CD4-positive, alpha-beta T cell treated with Interleukin-21 for 1 hour (primary cell): ENCODE data around the gene TANGO2.
A peak's percentile ranks its signal among the peaks of the same experiment; 100 is the strongest.

Experiments
- DNase-seq: peaks from one replicate; pipeline ENCODE4 v3.0.0-alpha.2; 2020

The TANGO2 gene

GRCh38 chr22:20028855-20029549 is 8.1 kb downstream of the TANGO2 start:
- DNase-seq, result no peak

- no peak for DNase-seq
Measured at GRCh38 chr22:20029550-20030225, 8.8 kb downstream of the TANGO2 start.

- DNase-seq, result peak; percentile 64
Measured at GRCh38 chr22:20031732-20032406, 11.0 kb downstream of the TANGO2 start.

GRCh38 chr22:20032407-20032991 is 11.6 kb downstream of the TANGO2 start:
- no peak for DNase-seq

GRCh38 chr22:20033045-20033706 is 12.3 kb downstream of the TANGO2 start:
- no peak for DNase-seq

- no peak for DNase-seq
Measured at GRCh38 chr22:20034143-20034542, 13.2 kb downstream of the TANGO2 start.

GRCh38 chr22:20035375-20036083 is 14.6 kb downstream of the TANGO2 start:
- DNase-seq, result no peak

- DNase-seq, result no peak
Measured at GRCh38 chr22:20036084-20036482, 15.2 kb downstream of the TANGO2 start.

- DNase-seq, result no peak
Measured at GRCh38 chr22:20036535-20037392, 15.9 kb downstream of the TANGO2 start.

- no peak for DNase-seq
Measured at GRCh38 chr22:20037419-20037818, 16.5 kb downstream of the TANGO2 start.

GRCh38 chr22:20038574-20038973 is 17.7 kb downstream of the TANGO2 start:
- no peak for DNase-seq

GRCh38 chr22:20039683-20040325 is 18.9 kb downstream of the TANGO2 start:
- no peak for DNase-seq

- no peak for DNase-seq
Measured at GRCh38 chr22:20040327-20041200, 19.7 kb downstream of the TANGO2 start.

- no peak for DNase-seq
Measured at GRCh38 chr22:20043057-20043996, 22.4 kb downstream of the TANGO2 start.

GRCh38 chr22:20043997-20044342 is 23.1 kb downstream of the TANGO2 start:
- DNase-seq, result no peak

GRCh38 chr22:20044495-20045151 is 23.7 kb downstream of the TANGO2 start:
- DNase-seq, result no peak

- no peak for DNase-seq
Measured at GRCh38 chr22:20046730-20047129, 25.8 kb downstream of the TANGO2 start.

GRCh38 chr22:20051927-20052308 is 31.0 kb downstream of the TANGO2 start:
- no peak for DNase-seq
